GM19035 (cell line): Measurements from ENCODE around the gene TDO2.
"Not testable (repeated sequence)": the region's sequence is repeated elsewhere in the genome, so short reads cannot be mapped to it uniquely, and the experiment has no call there.

ENCODE experiments used
- ATAC-seq: cut with Tn5 transposase; IDR thresholded peaks from one replicate; pipeline ENCODE4 v1.9.1; 2021; ENCODE audit not compliant: unreplicated experiment

The TDO2 gene

GRCh38 chr4:155903453-155903852 is at the start of gene TDO2:
TDO2 (plus strand) TSS chr4:155903696; CDS start chr4:155903759, 63 bp downstream.
- no peak for ATAC-seq

- ATAC-seq = no peak
Measured at GRCh38 chr4:155854582-155855226, 48.8 kb upstream of the TDO2 start.

GRCh38 chr4:155855897-155856296 is 47.6 kb upstream of the TDO2 start:
- no peak for ATAC-seq

GRCh38 chr4:155866177-155866576 is 37.3 kb upstream of the TDO2 start, which contains the start of gene ASIC5:
ASIC5 (minus strand) TSS chr4:155866277; CDS start chr4:155866226, 51 bp downstream.
- no peak for ATAC-seq

- no peak for ATAC-seq
Measured at GRCh38 chr4:155875878-155876277, 27.6 kb upstream of the TDO2 start.

GRCh38 chr4:155877971-155878370 is 25.5 kb upstream of the TDO2 start:
- ATAC-seq = no peak

GRCh38 chr4:155878611-155879010 is 24.9 kb upstream of the TDO2 start:
- no peak for ATAC-seq

- no peak for ATAC-seq
Measured at GRCh38 chr4:155879767-155880166, 23.7 kb upstream of the TDO2 start.

GRCh38 chr4:155881555-155881954 is 21.9 kb upstream of the TDO2 start:
- no peak for ATAC-seq

- ATAC-seq = no peak
Measured at GRCh38 chr4:155883895-155884294, 19.6 kb upstream of the TDO2 start.

- ATAC-seq = no peak
Measured at GRCh38 chr4:155885666-155886065, 17.8 kb upstream of the TDO2 start.

GRCh38 chr4:155887045-155887444 is 16.5 kb upstream of the TDO2 start:
- ATAC-seq = no peak

GRCh38 chr4:155887847-155888570 is 15.5 kb upstream of the TDO2 start:
- ATAC-seq = no peak

GRCh38 chr4:155889031-155889793 is 14.3 kb upstream of the TDO2 start:
- peak; percentile 60 for ATAC-seq

- ATAC-seq = no peak
Measured at GRCh38 chr4:155889946-155890345, 13.6 kb upstream of the TDO2 start.

GRCh38 chr4:155891058-155891457 is 12.4 kb upstream of the TDO2 start:
- no peak for ATAC-seq

GRCh38 chr4:155898371-155898770 is 5.1 kb upstream of the TDO2 start:
- not testable (repeated sequence) for ATAC-seq

- no peak for ATAC-seq
Measured at GRCh38 chr4:155899891-155900290, 3.6 kb upstream of the TDO2 start.

- no peak for ATAC-seq
Measured at GRCh38 chr4:155900381-155900780, 3.1 kb upstream of the TDO2 start.

- ATAC-seq = no peak
Measured at GRCh38 chr4:155901013-155901412, 2.5 kb upstream of the TDO2 start.

GRCh38 chr4:155904331-155904730 is 835 bp downstream of the TDO2 start:
- ATAC-seq = no peak
